ENCODE data around the gene HIVEP1.

GRCh38 chr6:12071064-12071615 lies 59.0 kb downstream of the HIVEP1 start:
- no peak for TF ChIP-seq CTCF (IDR thresholded peaks at IDR 0.05; ENCODE audit: low read depth, low read length)
- no peak for TF ChIP-seq EZH2phosphoT487 (IDR thresholded peaks at IDR 0.05; ENCODE audit: low read depth)
